Stimulated activated naive CD8-positive, alpha-beta T cell treated with anti-CD3 and anti-CD28 coated beads, Interleukin-15, amount 100 ng/mL, for 72 hours (primary cell): ENCODE results near the gene PHACTR4.

Experiments used
- ATAC-seq: fragments of 150-1000 bp; cut with Tn5 transposase; 2 replicates; pipeline ENCODE4 v1.10.0; 2021; ENCODE audit warnings: mild to moderate bottlenecking, moderate library complexity
- DNase-seq, 2 donors: peaks; one replicate each; pipeline ENCODE4 v3.0.0; 2021 to 2022
- H3K27ac Mint-ChIP-seq, 2 donors: one replicate each; pipeline ENCODE4 v1.8.0; 2022; ENCODE audit warnings: mild to moderate bottlenecking in 2 of 2, mixed read lengths in 2 of 2, moderate library complexity in 2 of 2
- H3K27me3 Mint-ChIP-seq: one replicate; pipeline ENCODE4 v1.8.0; 2022; ENCODE audit warnings: mixed read lengths
- H3K4me1 Mint-ChIP-seq: one replicate; pipeline ENCODE4 v1.8.0; 2022; ENCODE audit warnings: mild to moderate bottlenecking, mixed read lengths
- H3K4me3 Mint-ChIP-seq, 2 donors: one replicate each; pipeline ENCODE4 v1.8.0; 2022; ENCODE audit warnings: mild to moderate bottlenecking in 2 of 2, mixed read lengths in 2 of 2, moderate library complexity in 1 of 2
- H3K9me3 Mint-ChIP-seq, 2 donors: one replicate each; pipeline ENCODE4 v1.8.0; 2022; ENCODE audit warnings: mixed read lengths in 2 of 2

PHACTR4 gene

DNA sequence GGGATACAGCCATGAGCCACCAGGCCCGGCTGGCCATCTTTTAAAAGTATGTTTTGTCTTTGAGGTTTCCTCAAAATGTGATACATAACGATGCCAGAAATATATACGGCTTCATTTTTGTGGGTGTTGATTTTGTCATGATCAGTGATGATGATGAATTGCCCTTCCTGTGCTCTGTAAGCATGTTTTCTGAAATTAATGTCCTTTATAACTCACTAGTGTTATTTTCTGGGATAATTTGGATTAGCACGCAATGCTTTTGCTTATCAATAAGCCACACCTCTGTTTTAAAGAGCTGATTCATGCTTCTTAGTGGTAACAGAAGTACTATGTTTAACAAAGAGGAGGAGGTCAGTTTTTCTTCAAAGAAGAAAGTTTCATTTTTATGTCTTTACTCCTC, 25.6 kb downstream of the PHACTR4 start:
- no peak overlapping the region for H3K27ac Mint-ChIP-seq
- ATAC-seq: no peak

DNA sequence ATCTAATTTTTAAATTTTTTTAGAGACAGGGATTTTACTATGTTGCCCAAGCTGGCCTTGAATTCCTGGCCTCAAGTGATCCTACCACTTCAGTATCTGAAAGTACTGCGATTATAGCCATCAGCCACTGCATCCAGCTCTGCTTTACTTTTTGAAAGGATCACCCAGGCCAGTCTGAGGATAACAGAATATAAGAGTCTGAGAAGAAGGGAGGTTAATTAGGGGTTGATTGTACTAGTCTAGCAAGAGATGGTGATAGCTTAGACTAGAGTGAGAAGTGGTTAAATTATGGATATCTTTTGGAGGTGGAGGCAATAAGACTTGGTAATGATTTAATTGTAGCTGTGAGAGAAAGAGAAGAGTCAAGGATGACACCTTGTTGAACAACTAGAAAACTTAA, 32.2 kb downstream of the PHACTR4 start:
- Mint-ChIP-seq H3K9me3 (no peaks in the 10 kb centered on the region), H3K27ac (no peak overlapping the region), H3K4me1 (peaks cover 11% of the 10 kb centered on the region)

More for the DNA sequence above, 25.6 kb downstream of the PHACTR4 start:
- H3K27me3 Mint-ChIP-seq: no peaks in the 10 kb centered on the region
- no peak overlapping the region for H3K4me3 Mint-ChIP-seq
- peaks cover 6% of the 10 kb centered on the region for H3K4me1 Mint-ChIP-seq
- DNase-seq: no peak
- H3K9me3 Mint-ChIP-seq: no peaks in the 10 kb centered on the region

DNA sequence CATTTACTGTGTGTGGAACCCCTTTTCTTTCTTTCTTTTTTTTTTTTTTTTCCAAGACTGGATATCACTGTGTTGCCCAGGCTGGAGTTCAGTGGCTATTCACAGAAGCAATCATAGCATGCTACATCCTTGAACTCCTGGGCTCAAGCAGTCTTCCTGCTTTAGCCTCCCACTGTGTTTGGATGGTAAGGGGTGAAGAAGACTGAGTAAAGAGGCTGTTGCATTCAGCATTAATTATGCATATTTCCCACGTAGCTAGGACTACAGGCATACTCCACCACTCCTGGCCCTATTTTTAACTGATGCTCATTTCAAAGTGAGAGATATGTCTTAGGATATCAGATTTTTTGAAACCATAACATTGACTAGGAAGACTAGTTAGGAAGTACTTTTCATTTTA, 39.5 kb downstream of the PHACTR4 start:
- ATAC-seq: no peak
- DNase-seq: no peak
- Mint-ChIP-seq H3K27ac (no peak overlapping the region), H3K9me3 (no peaks in the 10 kb centered on the region), H3K4me1 (no peaks in the 10 kb centered on the region), H3K4me3 (no peak overlapping the region), H3K27me3 (no peaks in the 10 kb centered on the region)

More for the DNA sequence above, 32.2 kb downstream of the PHACTR4 start:
- Mint-ChIP-seq H3K27me3 (no peaks in the 10 kb centered on the region), H3K4me3 (no peak overlapping the region)
- DNase-seq (no peak), ATAC-seq (no peak)

DNA sequence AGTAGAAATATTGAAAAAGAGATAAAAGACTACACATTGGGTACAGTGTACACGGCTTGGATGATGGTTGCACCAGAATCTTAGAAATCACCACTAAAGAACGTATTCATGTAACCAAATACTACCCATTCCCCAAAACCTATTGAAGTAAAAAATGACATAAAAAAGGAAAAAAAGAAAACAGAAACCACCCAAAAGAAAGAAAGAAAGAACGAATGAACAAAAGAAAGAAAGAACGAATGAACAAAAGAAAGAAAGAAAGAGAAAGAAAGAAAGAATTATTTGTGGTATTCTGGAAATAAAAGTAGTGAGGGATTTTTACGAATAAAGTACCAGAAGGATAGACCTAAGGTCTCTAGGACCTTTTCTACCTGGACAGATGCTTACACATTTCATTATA, 42.1 kb downstream of the PHACTR4 start:
- Mint-ChIP-seq H3K27ac (peak overlapping the region in 1 of 2 donors; percentile 4), H3K9me3 (no peaks in the 10 kb centered on the region), H3K4me1 (peaks cover 12% of the 10 kb centered on the region), H3K27me3 (no peaks in the 10 kb centered on the region), H3K4me3 (no peak overlapping the region)
- DNase-seq (no peak), ATAC-seq (no peak)

DNA sequence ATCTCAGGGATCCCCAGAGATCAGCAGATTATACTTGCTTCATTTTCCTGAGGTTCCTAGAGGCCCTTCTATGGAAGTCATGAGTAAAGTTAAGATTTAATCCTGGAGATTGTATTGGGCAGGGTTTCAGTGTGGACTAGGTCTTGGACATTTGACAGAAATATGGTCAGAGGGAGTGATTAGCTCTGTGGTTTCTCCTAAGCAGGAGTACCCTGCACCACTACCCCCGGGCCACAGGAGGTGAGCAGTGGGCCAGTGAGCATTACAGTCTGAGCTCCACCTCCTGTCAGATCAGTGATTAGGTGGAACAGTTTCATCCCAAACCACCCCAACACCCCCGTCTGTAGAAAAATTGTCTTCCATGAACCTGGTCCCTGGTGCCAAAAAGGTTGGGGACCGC, 43.2 kb downstream of the PHACTR4 start:
- no peak overlapping the region for H3K27ac Mint-ChIP-seq
- no peak for ATAC-seq
- no peak overlapping the region for H3K4me3 Mint-ChIP-seq
- DNase-seq: no peak
- no peaks in the 10 kb centered on the region for H3K27me3 Mint-ChIP-seq
- peaks cover 23% of the 10 kb centered on the region for H3K4me1 Mint-ChIP-seq
- H3K9me3 Mint-ChIP-seq: no peaks in the 10 kb centered on the region

DNA sequence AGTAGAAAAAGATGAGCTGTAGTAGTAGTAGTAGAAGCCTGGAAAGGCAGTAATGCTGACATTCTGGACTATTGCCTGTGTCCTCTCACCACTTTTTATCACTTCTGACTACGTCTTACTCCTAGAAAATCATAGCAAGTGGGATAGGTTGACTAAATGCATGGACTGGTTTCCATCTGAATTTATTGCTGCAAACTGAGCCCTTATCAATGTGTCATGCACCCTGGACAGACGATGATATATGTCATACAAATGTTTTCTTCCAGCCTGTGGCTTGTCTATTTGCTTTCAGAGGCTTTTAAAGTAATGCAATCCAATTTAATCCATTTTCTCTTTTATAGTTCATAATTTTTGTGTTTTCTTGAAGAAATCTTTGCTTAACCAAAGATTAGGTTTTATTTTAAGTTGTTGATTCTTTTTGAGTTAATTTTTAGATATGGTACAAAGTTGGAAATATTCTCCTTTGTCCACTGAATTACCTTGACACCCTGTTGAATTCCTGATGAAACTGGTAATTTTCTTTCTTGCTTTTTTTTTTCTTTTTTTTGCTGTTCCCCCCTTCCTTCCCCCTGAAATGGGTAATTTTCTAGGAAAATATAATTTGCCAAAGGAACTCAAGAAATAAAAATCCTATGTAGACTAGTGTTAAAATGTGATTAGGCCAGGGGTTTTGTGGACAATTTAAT, 47.1 kb downstream of the PHACTR4 start:
- DNase-seq: no peak
- Mint-ChIP-seq H3K9me3 (no peaks in the 10 kb centered on the region), H3K27ac (peak overlapping the region; percentile 97 to 99), H3K4me3 (no peak overlapping the region), H3K27me3 (no peaks in the 10 kb centered on the region), H3K4me1 (peaks cover 33% of the 10 kb centered on the region)
- no peak for ATAC-seq

DNA sequence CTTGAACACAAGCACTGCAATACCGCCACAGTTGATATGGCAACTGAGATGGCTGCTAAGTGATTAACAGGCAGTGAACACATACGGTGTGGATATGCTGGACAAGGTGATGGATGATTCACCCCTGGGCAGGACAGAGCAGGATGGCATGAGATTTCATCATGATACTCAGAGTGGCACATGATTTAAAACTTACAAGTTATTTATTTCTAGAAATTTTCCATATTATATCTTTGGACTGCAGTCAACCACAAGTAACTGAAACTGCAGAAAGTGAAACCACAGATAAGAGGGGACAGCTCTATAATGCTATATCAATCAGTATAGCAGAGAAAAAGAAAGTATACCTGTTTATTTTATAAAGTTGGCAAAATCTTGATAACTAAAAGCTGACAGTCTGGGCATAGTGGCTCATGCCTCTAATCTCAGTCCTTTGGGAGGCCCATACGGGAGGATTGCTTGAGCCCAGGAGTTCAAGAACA, 47.9 kb downstream of the PHACTR4 start:
- H3K27me3 Mint-ChIP-seq: no peaks in the 10 kb centered on the region
- H3K27ac Mint-ChIP-seq: peak overlapping the region; percentile 97 to 99
- no peaks in the 10 kb centered on the region for H3K9me3 Mint-ChIP-seq
- peak; percentile 48 to 69 for DNase-seq
- peak; percentile 100 for ATAC-seq
- peak overlapping the region; percentile 50 to 51 for H3K4me3 Mint-ChIP-seq
- H3K4me1 Mint-ChIP-seq: peaks cover 33% of the 10 kb centered on the region

DNA sequence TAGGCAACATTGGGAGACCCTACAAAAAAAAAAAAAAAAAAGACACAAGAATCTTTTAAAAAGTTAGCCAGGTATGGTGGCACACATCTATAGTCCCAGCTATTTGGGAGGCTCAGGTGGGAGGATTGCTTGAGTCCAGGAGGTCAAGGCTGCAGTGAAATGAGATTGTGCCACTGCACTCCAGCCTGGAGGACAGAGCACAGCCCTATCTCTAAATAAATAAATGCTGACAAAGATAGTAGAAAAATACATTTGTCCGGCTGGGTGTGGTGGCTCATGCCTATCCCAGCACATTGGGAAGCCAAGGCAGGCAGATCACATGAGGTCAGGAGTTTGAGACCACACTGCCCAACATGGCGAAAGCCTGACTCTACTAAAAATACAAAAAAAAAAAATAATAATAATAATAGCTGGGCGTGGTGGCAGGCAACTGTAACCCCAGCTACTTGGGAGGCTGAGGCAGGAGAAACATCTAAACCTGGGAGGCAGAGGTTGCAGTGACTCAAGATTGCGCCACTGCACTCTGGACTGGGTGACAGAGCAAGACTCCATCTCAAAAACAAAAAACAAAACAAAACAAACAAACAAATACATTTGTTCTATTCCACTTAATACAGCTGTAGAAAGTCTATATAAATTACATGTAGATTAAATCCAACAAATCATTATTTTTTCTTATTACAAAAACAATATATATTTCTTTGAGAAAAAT, 48.5 kb downstream of the PHACTR4 start:
- Mint-ChIP-seq H3K4me3 (peak overlapping the region; percentile 50 to 51), H3K4me1 (peaks cover 33% of the 10 kb centered on the region), H3K27me3 (no peaks in the 10 kb centered on the region), H3K27ac (peak overlapping the region; percentile 97 to 99), H3K9me3 (no peaks in the 10 kb centered on the region)
- ATAC-seq (no peak), DNase-seq (no peak)

DNA sequence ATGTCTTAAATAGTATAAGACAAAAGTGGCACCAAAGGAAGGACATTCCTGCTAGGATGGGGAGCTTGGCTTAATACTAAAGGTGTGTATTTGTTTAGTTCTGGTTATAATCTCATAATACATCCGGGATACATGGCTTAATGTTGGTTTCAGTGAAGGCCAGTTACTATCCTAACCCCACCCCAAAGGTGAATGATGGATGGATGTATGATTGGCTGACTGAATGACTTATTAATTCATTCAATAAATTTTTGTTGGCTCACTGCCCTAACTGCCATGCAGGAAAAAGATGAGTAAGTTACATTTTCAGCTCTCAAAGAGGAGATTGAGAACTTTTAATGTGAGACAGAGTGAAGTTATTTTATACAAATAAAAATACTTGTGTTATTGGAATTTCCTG, 52.2 kb downstream of the PHACTR4 start:
- DNase-seq: no peak
- ATAC-seq: no peak
- Mint-ChIP-seq H3K27me3 (no peaks in the 10 kb centered on the region), H3K4me1 (peaks cover 26% of the 10 kb centered on the region), H3K4me3 (no peak overlapping the region), H3K9me3 (no peaks in the 10 kb centered on the region), H3K27ac (peak overlapping the region in 1 of 2 donors; percentile 9)

DNA sequence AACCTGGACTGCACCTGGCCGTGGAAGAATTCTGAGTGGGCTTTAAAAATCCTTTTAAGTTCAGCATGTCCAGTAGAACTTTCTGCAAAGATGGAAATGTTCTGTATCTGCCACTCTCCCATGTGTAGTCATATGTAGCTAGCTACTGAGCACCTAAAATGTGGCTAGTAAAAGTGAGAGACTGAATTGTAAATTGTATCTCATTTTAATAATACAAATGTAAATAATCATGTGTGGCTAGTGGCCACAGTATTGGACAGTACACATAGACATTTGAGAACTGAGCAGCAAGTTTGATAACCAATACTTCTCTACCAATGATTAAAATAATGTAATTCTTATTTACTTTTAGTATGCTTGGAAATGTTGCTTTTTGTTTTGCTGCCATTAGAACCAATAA, 57.3 kb downstream of the PHACTR4 start:
- no peak for ATAC-seq
- DNase-seq: no peak
- no peaks in the 10 kb centered on the region for H3K27me3 Mint-ChIP-seq
- no peaks in the 10 kb centered on the region for H3K9me3 Mint-ChIP-seq
- no peak overlapping the region for H3K27ac Mint-ChIP-seq
- H3K4me3 Mint-ChIP-seq: no peak overlapping the region
- peaks cover 6% of the 10 kb centered on the region for H3K4me1 Mint-ChIP-seq

DNA sequence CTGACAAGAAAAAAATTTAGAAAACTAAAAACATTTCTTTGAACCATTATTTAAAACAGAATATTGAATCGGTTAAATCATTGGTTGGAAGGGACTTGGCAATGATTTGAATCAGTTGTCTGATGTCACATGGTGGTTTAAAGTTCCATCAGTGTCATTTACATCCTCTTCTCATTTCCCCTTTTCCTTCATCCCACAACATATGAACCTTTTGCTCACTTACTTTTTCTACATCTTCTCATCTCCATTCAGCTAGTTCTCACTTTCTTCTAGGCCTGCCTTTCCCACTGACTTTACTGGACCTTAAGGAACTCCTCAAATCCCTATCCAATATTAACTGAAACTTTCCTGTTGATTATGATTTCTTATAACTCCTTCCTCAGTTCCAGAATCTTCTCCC, 58.5 kb downstream of the PHACTR4 start:
- ATAC-seq: no peak
- no peak overlapping the region for H3K27ac Mint-ChIP-seq
- DNase-seq: no peak

DNA sequence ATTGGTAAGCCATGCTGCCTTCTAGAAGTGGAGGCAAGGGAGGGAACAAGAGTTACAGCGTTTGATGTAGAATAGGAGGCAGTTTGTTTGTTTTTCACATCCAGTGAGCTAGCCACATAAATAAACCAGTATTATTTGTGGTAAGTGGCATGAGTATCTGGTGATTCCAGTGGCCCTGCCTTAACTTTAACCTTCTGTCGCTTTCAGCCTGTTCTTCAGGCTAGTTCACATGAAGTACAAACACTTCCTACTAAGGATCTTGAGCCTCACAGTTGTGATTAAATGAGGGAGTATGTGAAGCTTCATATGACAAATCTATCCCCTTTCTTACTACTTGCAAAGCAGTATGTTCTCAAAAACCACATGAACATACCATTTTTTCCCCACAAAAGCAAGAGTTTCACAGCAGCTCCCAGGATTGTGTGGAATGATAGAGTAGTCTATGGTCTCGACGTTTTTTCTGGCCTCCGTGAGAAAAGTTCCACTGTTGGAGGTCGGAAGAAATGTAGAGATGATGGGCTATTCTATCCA, 59.5 kb downstream of the PHACTR4 start:
- Mint-ChIP-seq H3K27ac (no peak overlapping the region), H3K9me3 (no peaks in the 10 kb centered on the region), H3K4me1 (peaks cover 6% of the 10 kb centered on the region), H3K27me3 (no peaks in the 10 kb centered on the region), H3K4me3 (no peak overlapping the region)
- no peak for ATAC-seq
- DNase-seq: no peak

More for the DNA sequence above, 58.5 kb downstream of the PHACTR4 start:
- Mint-ChIP-seq H3K4me1 (peaks cover 6% of the 10 kb centered on the region), H3K27me3 (no peaks in the 10 kb centered on the region), H3K9me3 (no peaks in the 10 kb centered on the region), H3K4me3 (no peak overlapping the region)

DNA sequence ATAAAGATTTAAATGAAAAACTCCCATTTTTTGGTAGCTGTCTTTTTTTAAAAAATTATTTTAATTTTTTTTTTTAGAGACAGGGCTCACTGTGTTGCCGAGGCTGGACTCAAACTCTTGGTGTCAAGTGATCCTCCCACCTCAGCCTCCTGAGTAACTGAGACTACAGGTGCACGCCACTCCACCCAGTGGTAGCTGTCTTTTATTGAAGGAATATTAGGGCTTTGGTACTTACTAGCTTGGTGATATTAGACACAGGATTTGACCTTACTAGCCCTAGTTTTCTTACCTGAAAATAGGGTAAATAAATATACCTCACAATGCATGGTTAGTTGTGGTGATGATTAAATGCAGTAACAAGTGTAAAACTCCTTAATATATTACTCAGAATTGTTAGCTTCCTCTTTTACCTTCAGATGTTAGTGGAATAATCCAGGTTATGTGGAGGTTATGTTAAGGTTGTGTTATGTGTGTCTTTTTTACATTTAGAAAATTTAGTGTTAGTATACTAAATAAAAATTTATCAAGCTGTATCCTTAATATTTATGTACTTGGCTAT, 66.8 kb downstream of the PHACTR4 start:
- Mint-ChIP-seq H3K9me3 (no peaks in the 10 kb centered on the region), H3K27me3 (no peaks in the 10 kb centered on the region), H3K4me1 (peaks cover 27% of the 10 kb centered on the region), H3K4me3 (no peak overlapping the region), H3K27ac (no peak overlapping the region)
- ATAC-seq (no peak), DNase-seq (no peak)

DNA sequence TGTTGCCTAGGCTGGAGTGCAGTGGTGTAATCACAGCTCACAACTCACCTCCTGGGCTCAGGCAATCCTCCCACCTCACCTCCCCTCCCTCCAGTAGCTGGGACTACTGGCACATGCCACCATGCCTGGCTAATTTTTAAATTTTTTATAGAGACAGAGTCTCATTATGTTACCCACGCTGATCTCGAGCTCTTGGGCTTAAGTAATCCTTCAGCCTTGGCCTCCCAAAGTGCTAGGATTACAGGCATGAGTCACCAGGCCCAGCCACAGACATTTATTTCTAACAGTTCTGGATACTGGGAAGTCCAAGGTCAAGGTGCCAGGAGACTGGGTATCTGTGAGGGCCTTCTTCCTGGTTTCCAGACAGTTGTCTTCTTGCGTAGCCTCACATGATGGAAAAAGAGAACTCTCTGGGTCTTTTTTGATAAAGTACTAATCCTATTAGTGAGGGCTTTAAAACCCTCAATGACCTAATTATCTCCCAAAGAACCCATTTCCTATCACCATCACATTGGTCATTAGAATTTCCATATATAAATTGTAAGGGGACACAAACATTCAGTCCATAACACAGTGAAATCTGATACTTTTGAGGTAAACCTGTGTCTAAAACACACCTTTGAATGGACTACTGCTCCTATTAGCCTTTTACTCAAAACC, 67.9 kb downstream of the PHACTR4 start:
- Mint-ChIP-seq H3K27ac (peak overlapping the region in 1 of 2 donors; percentile 27), H3K9me3 (no peaks in the 10 kb centered on the region), H3K27me3 (no peaks in the 10 kb centered on the region), H3K4me1 (peaks cover 27% of the 10 kb centered on the region), H3K4me3 (peak overlapping the region; percentile 78 to 84)
- ATAC-seq: no peak
- no peak for DNase-seq

DNA sequence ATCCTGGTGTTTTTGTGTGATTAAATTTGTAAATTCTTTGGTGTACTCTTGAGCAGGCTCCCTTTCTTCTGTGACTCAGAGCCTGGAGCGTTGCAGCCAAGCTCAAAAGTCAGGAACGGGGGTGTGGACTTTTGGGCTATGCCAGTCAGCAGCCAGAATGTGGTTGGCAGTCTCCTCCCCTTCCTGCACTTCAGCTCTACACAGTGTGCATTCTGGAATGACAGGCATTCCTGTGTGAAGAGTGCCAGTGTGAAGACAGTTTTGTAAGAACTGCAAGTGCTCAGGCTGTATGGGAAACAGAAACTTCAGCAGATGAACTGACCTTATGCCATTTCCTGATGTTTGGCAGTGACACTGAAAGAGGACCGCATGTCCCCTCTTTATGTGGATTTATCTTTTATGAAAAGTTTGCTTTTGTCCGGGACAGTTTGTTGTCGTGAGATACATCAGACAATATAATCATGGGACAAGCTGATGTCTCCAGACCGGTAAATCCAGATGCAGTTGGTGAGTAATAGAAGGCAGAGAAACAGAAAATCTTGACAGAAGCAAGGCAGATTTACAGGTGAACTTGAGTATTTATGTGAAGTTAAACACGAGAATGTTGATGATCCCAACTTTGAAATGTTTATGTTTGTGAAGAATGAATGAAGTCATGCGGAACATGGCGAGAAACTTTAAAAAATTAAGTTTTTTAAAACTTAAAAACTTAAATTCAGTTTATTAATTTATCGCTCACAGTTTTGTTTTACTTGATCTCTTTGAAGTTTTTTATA, 68.6 kb downstream of the PHACTR4 start:
- peak overlapping the region; percentile 78 to 84 for H3K4me3 Mint-ChIP-seq
- H3K9me3 Mint-ChIP-seq: no peaks in the 10 kb centered on the region
- DNase-seq (no peak), ATAC-seq (peak; percentile 42)
- no peaks in the 10 kb centered on the region for H3K27me3 Mint-ChIP-seq
- peaks cover 27% of the 10 kb centered on the region for H3K4me1 Mint-ChIP-seq
- peak overlapping the region; percentile 91 to 95 for H3K27ac Mint-ChIP-seq
